GM12801 (cell line): Measurements from ENCODE around the gene LTK.

ENCODE experiments used
- CTCF ChIP-seq: IDR thresholded peaks from one replicate; pipeline ENCODE4 v1.5.1; 2011; ENCODE audit warnings: control low read depth; ENCODE audit not compliant: insufficient read length; ENCODE audit errors: extremely low read depth

Gene LTK

DNA sequence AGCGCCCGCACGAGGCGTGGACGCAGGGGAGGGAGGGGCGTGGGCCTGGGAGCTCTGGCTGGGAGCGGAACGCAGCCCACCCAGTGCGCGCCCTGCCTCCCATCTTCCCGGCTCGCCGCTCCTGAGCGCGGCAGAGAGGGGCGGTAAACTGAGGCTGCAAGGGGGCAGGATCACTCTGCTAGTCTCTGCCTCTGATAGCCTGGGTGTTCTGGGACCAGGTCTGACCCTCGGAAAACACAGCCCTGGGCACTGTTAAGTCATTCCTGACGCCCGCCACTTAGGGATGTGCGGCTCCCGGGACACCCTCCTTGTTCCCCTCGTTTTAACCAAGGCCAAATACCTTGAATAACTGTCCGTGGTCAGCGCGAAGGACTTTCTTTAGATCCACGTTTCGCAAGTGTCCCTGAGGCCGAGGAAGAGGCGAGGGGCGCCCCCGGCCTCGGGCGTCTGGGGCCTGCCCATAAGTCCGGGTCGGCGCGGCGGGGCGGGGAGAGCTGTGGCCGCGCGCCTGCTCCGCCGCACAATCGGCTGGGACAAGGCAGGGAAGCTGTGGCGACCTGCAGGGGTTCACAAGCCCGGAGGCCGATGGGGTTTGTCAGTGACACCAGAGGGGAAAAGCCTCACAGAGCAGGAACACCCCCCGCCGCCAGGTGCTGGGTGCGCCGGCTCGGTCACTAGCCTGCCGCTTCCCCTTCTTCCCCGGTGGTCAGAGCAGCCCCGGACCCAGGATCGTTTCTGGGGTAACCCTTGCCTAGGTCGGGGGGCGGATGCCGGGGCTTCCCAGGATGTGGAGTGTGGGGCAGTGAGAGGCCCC is 18.5 kb downstream of the LTK start:
- TF ChIP-seq CTCF, result no peak

DNA sequence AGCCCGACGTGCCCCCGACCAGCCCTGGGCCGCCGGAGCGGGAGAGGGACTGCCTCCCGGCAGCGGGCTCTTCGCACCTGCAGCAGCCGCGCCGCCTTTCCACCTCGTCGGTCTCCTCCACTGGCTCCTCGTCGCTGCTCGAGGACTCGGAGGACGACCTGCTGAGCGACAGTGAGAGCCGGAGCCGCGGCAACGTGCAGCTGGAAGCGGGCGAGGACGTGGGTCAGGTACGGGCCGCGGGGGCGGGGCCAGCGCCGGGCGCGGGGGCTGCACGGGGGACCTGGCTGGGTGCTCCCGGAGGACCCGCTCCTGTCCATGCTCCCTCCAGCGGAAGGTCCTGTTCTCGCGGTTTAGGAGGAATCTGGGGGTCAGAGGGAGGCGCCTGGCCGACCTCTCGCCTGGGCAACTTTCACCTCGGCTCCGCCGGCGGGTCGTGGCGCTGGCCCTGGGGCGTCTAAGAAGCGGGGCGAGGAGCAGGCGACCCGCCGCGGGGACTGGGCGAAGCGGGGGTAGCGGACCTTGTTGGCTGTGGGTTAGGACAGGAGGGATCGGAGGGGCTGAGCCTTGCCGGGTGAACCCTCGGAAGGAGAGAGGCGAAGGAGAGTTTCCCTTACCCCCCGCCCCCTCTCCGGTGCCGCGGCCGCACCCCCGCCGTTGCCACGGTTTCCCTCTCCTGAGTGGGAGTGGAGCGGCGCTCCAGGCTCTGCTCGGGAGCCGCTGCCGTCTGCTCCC is 19.3 kb downstream of the LTK start:
- TF ChIP-seq CTCF, result no peak

- TF ChIP-seq CTCF, result no peak
Measured at GRCh38 chr15:41493902-41494189, 19.8 kb downstream of the LTK start.

- no peak for TF ChIP-seq CTCF
Measured at GRCh38 chr15:41493205-41493901, 20.3 kb downstream of the LTK start, which contains the start of gene ITPKA. Gene ITPKA, plus strand, starts transcription at chr15:41493874. Its CDS starts 54 bp downstream, at chr15:41493928.

DNA sequence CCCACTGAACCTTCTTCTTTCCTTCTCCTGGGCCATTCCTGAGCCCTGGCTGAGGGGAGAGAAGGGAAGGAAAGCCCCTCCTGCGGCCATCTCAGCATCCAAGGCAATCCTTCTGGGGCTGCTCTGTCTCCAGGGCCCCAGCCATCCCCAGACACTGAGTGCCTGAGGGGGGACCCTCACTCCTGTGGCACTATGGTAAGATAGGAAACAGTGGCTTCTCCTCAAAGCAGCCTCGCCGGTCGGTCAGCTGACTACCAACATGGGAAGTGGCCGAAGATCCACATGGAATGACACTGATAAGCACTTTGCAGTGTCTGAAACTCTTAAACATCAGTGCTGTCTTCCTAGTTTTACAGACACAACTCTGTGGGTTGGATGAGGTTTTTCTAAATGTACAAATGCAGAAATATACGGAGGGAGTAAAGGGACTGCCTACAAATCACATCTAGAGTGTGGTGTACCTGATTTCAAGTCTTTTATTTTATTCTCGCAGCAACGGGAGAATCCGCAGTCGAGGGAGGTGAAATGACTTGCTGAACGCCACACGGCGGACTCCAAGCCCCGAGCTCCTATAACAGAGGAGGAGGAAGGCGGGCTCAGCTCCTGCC is 20.9 kb downstream of the LTK start:
- TF ChIP-seq CTCF, result no peak

DNA sequence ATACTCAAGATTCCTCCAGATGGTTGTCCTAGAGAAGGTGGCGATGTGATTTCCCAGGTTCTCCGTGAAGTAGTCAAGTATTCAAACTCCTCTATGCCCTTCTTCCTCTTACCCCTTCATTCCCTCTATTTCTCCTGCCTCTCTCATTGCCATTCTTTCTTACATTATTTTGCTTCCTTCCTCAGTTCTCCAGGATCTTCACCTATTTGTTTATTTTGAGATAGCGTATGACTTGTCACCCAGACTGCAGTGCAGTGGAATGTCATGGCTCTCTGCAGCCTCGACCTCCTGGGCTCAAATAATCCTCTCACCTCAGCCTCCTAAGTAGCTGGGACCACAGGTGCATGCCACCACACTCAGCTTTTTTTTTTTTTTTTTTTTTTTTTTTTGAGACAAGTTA is 21.7 kb downstream of the LTK start:
- TF ChIP-seq CTCF, result no peak

GRCh38 chr15:41490355-41490754 is 23.3 kb downstream of the LTK start:
- TF ChIP-seq CTCF, result no peak
